HG02970 (cell line): ENCODE measurements around the gene SUOX.
"Not testable (repeated sequence)": the region's sequence is repeated elsewhere in the genome, so short reads cannot be mapped to it uniquely, and the experiment has no call there.

ENCODE experiments used
- ATAC-seq: cut with Tn5 transposase; IDR thresholded peaks from one replicate; pipeline ENCODE4 v1.9.1; 2021; ENCODE audit warnings: mild to moderate bottlenecking, moderate library complexity, moderate number of reproducible peaks; ENCODE audit not compliant: unreplicated experiment, low FRiP score

SUOX gene

GRCh38 chr12:55996715-55997534, at the start of gene SUOX:
Gene SUOX, plus strand, starts transcription at chr12:55997276. Its CDS starts 4,946 bp downstream, at chr12:56002222.
- ATAC-seq: peak; percentile 91

- no peak for ATAC-seq
Observed at GRCh38 chr12:55955344-55955743, 41.7 kb upstream of the SUOX start.

GRCh38 chr12:55955800-55956508, 41.1 kb upstream of the SUOX start:
- no peak for ATAC-seq

- no peak for ATAC-seq
Observed at GRCh38 chr12:55957106-55957859, 39.8 kb upstream of the SUOX start.

DNA sequence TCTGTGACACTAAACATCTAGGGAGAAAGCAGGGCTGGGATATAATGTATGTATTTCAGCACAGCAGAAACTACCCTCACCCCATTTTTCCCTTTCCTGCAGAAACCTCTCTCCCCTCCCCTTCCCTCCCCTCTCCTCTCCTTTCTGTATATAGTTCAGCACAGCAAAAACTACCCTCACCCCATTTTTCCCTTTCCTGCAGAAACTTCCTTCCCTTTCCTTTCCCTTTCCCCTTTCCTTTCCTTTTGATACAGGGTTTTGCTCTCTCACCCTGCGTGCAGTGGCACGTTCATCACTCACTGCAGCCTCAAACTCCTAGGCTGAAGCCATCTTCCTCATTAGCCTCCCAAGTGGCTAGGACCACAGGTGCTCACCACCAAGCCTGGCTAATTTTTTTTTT, 33.3 kb upstream of the SUOX start:
- no peak for ATAC-seq

GRCh38 chr12:55965240-55965639, 31.8 kb upstream of the SUOX start:
- ATAC-seq: no peak

DNA sequence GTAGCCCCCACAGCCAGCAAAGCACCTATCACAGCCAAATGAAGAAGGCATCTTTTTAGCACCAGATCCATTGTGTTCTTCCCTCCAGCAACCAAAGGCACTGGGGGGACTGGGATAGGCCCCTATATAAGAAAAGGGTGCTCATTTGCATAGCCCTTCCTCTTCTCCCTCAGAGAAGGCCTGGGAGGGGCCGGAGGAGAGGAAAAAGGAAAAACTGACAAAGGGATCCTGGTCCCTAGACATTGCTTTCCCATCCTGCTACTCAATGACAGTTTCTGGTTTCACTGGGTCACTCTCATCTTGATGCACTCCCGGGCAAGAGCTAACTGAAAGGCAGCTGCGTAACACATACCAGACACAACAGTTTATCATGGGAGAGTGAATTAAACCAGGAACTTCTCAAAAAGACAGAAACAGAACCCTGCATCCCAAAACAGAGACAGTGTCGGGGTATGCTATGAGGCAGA, 31.1 kb upstream of the SUOX start, which contains the start of gene PMEL:
PMEL (minus strand) TSS at position 102 of the 467 bp plus-strand sequence; CDS start at position 71, 31 bp downstream.
- ATAC-seq: no peak

- peak; percentile 86 for ATAC-seq
Observed at GRCh38 chr12:55966408-55967281, 30.4 kb upstream of the SUOX start, which contains the start of gene CDK2. Gene CDK2, plus strand, starts transcription at chr12:55966830. Its CDS starts 179 bp downstream, at chr12:55967009.

- no peak for ATAC-seq
Observed at GRCh38 chr12:55969356-55969755, 27.7 kb upstream of the SUOX start.

GRCh38 chr12:55970775-55971174, 26.3 kb upstream of the SUOX start:
- ATAC-seq: no peak

DNA sequence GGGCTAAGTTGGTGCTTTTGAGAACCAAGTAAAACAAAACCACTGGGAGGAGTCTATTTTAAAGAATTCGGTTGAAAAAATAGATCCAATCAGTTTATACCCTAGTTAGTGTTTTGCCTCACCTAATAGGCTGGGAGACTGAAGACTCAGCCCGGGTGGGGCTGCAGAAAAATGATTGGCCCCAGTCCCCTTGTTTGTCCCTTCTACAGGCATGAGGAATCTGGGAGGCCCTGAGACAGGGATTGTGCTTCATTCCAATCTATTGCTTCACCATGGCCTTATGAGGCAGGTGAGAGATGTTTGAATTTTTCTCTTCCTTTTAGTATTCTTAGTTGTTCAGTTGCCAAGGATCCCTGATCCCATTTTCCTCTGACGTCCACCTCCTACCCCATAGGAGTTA, 25.0 kb upstream of the SUOX start:
- no peak for ATAC-seq

- ATAC-seq: no peak
Observed at GRCh38 chr12:55972456-55972855, 24.6 kb upstream of the SUOX start.

DNA sequence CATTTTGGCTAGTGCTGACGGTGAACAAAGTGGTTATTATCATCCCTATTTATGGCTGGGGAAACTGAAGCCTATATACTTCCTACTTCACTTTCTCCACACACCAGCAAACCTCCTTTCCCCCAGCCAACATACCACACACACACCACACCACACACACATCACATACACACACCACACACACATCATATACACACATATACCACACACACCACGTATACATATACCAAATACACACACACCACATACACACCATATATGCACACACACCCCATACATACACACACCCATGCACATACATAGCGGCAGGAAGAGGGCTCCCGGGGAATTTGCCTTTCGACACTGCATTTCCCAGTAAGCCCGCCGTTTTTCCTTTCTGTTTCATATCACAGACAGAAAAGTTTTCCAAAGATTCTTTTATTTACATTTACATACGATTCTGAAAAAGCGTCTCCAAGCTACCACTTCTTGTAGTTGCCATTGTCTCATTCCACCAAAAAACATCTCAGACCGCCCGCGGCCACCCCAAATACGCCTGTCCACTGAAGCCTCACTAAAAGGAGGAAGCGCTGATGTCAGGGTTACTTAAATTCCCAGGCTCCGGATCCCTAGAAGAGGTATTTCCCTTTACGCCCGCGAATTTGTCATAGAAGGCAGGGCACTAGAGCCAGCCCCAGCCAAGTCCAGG, 24.0 kb upstream of the SUOX start:
- no peak for ATAC-seq

DNA sequence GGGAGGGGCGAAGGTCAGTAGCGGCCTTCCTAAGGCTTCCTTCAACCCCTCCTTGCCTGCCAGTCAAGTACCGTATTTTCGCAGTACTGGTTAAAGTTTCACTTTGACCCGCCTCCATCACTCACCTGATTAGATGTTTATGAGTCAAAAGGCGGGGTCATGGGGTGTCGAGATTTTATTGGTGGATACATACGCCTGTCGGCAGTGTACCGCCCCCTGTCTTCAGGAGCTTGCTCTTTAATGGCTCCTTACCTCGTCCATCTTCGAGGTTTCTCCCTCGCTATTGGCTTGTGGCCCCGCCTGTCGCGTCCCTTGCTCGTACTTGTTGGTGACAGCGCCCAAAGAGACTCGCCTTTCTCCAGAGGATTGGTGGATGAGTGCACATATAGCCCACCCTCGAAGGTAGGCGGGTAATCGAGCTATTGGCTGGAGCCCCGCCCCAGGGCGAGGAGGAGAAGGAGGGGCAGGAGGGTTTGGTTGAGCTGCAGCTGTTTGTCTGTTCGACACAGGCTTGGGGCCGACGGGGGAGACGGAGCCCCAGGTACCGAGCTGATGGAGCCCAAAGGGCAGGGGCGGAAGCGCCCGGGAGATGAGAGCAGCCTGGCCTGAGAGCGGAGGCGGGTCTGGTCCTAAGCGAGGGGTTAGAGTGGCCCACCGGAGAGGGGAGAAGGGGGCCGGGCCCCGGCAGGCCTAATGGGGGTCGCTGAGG, 23.3 kb upstream of the SUOX start, which contains the start of gene RAB5B:
RAB5B (plus strand) TSS at position 480 of the 709 bp plus-strand sequence. CDS start 12,883 bp downstream, outside the sequence.
- ATAC-seq: peak; percentile 92

DNA sequence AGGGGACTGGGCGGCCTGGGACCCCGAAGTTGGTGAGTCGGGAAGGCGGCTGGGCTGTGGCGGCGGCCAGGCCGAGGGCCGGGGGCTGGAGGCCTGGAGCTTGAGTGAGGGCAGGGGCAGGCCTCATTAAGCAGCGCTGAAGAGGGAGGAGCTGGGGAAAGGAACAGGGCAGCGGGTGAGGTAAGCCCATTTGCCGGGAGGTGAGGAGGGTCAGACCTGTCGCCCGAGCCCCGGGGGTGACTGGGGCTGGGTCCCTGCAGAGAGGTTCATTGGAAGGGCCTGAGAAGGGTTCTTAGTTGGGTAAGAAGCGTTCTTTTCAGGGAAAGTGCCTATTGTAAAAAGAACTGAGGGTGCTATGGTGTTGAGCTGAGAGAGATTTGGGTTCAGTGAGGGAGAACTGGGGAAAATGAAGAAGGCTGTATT, 22.8 kb upstream of the SUOX start:
- ATAC-seq: no peak

DNA sequence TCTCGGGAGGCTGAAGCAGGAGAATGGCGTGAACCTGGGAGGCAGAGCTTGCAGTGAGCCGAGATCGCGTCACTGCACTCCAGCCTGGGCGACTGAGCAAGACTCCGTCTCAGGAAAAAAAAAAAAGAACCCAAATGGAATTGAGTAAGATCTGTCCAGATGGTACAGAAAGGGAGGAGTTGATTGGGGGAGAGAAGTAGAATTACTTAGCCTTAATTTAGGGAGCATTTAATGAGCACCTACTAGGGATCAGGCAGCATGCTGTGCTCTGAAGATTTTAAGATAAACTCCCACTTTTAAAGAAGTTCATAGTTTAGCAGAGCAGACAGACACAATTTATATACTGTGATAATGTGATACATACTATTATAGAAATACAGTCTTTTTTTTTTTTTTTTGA, 18.7 kb upstream of the SUOX start:
- no peak for ATAC-seq

- no peak for ATAC-seq
Observed at GRCh38 chr12:55979069-55979468, 18.0 kb upstream of the SUOX start.

DNA sequence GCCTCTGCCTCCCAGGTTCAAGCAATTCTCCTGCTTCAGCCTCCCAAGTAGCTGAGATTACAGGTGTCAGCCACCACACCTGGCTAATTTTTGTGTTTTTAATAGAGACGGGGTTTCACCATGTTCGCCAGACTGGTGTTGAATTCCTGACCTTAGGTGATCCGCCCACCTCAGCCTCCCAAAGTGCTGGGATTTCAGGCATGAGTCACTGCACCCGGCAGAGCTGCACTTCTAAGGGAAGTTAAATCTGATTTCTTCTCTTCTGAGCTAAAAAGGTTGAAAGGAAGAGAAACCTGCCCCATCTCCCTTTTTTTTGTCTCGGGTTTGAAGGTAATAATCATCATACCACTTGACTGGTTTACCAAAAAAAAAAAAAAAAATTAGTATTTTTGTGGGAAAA, 15.2 kb upstream of the SUOX start:
- not testable (repeated sequence) for ATAC-seq
